Activated naive CD4-positive, alpha-beta T cell treated with anti-CD3 and anti-CD28 coated beads for 36 hours (primary cell): ENCODE results near the gene IVD. TPM values are rescaled to one million over a fixed set of nuclear protein-coding genes. Genes with fewer than 3 reads are reported as not detected.

ENCODE experiments used
- CTCF ChIA-PET: fragments of 350-600 bp; sonication (Branson Sonifier 250); formaldehyde crosslinking; loops from one replicate; lab custom pipeline; 2021; ENCODE audit warnings: antibody characterized with exemption; lab: Charles Lee
- DNase-seq: peaks from one replicate; pipeline ENCODE4 v3.0.0-alpha.2; 2020
- H3K27ac Mint-ChIP-seq: one replicate; pipeline ENCODE4 v1.8.0; 2021; ENCODE audit warnings: mild to moderate bottlenecking, mixed read lengths
- H3K27me3 Mint-ChIP-seq: one replicate; pipeline ENCODE4 v1.8.0; 2021; ENCODE audit warnings: low read depth, mixed read lengths
- H3K36me3 Mint-ChIP-seq: one replicate; pipeline ENCODE4 v1.8.0; 2021; ENCODE audit warnings: low read depth, mixed read lengths
- H3K4me1 Mint-ChIP-seq: one replicate; pipeline ENCODE4 v1.8.0; 2021; ENCODE audit warnings: low read depth, mixed read lengths
- H3K4me3 Mint-ChIP-seq: one replicate; pipeline ENCODE4 v1.8.0; 2021; ENCODE audit warnings: mild to moderate bottlenecking, moderate library complexity, mixed read lengths
- H3K9me3 Mint-ChIP-seq: one replicate; pipeline ENCODE4 v1.8.0; 2021; ENCODE audit warnings: mixed read lengths
- intact Hi-C: fragments of 100-400 bp; cut with micrococcal nuclease; formaldehyde crosslinking; loops from one replicate; pipeline ENCODE4 v1.15.1; 2023
- total RNA-seq, 2 experiments: library from RNA; stranded (reverse); gene quantifications; one replicate each; pipeline ENCODE4 v1.2.3, GENCODE V29; 2021

IVD gene
- total RNA-seq, 2 experiments from 2014 or later, result 33.1 to 34.1 TPM

GRCh38 chr15:40398413-40398873, 7.2 kb upstream of the IVD start:
- peaks cover 7% of the 10 kb centered on the region for H3K36me3 Mint-ChIP-seq
- intact Hi-C loops, result loop anchor here (1.0 kb wide), 1 partner anchor 11 kb away; no protein-coding TSS in a partner anchor
- no peaks in the 10 kb centered on the region for H3K27me3 Mint-ChIP-seq
- CTCF ChIA-PET, result interaction anchor here (1.0 to 3.6 kb wide), 11 partner anchors 10 to 125 kb away, joined by 3 to 17 read pairs (median 4); partner anchors contain the start of gene KNSTRN
- no peak overlapping the region for H3K4me3 Mint-ChIP-seq
- DNase-seq, result peak; percentile 51
- no peaks in the 10 kb centered on the region for H3K9me3 Mint-ChIP-seq
- H3K27ac Mint-ChIP-seq, result peak overlapping the region; percentile 3
- H3K4me1 Mint-ChIP-seq, result peaks cover 21% of the 10 kb centered on the region

- Mint-ChIP-seq H3K27ac (no peak overlapping the region), H3K9me3 (no peaks in the 10 kb centered on the region), H3K4me3 (no peak overlapping the region), H3K36me3 (peaks cover 3% of the 10 kb centered on the region), H3K27me3 (no peaks in the 10 kb centered on the region), H3K4me1 (peaks cover 26% of the 10 kb centered on the region)
- CTCF ChIA-PET, result interaction anchor here (0.5 to 3.6 kb wide), 5 partner anchors 12 to 195 kb away, joined by 3 to 17 read pairs (median 4); partner anchors contain the start of gene KNSTRN
- intact Hi-C loops, result no loop called here
- DNase-seq, result no peak
These were observed 6.2 kb upstream of the IVD start for GRCh38 chr15:40399370-40399769.

- DNase-seq, result no peak
- H3K4me1 Mint-ChIP-seq, result peaks cover 58% of the 10 kb centered on the region
These were observed 1.9 kb downstream of the IVD start for GRCh38 chr15:40407330-40407990.

GRCh38 chr15:40409366-40409765, 3.8 kb downstream of the IVD start:
- no peaks in the 10 kb centered on the region for H3K27me3 Mint-ChIP-seq
- H3K4me3 Mint-ChIP-seq, result no peak overlapping the region
- peaks cover 28% of the 10 kb centered on the region for H3K36me3 Mint-ChIP-seq
- peak overlapping the region; percentile 50 for H3K27ac Mint-ChIP-seq
- CTCF ChIA-PET, result interaction anchor here (0.6 kb wide), 1 partner anchor 334 kb away, joined by 3 read pairs; no protein-coding TSS in a partner anchor
- H3K4me1 Mint-ChIP-seq, result peaks cover 51% of the 10 kb centered on the region
- DNase-seq, result peak; percentile 34
- H3K9me3 Mint-ChIP-seq, result no peaks in the 10 kb centered on the region
- intact Hi-C loops, result loop anchor here (1.0 to 10.0 kb wide), 2 partner anchors 11 to 365 kb away; no protein-coding TSS in a partner anchor

More at GRCh38 chr15:40407330-40407990, 1.9 kb downstream of the IVD start:
- no peak overlapping the region for H3K27ac Mint-ChIP-seq
- CTCF ChIA-PET, result interaction anchor here (1.1 to 1.5 kb wide), 3 partner anchors 10 to 39 kb away, joined by 3 to 4 read pairs (median 4); no protein-coding TSS in a partner anchor
- H3K27me3 Mint-ChIP-seq, result no peaks in the 10 kb centered on the region
- peak overlapping the region; percentile 43 for H3K4me3 Mint-ChIP-seq
- intact Hi-C loops, result loop anchor here (10.0 kb wide), 1 partner anchor 363 kb away; no protein-coding TSS in a partner anchor
- H3K36me3 Mint-ChIP-seq, result peaks cover 26% of the 10 kb centered on the region
- no peaks in the 10 kb centered on the region for H3K9me3 Mint-ChIP-seq

- no peaks in the 10 kb centered on the region for H3K27me3 Mint-ChIP-seq
- DNase-seq, result no peak
- H3K9me3 Mint-ChIP-seq, result no peaks in the 10 kb centered on the region
- H3K27ac Mint-ChIP-seq, result no peak overlapping the region
- H3K4me1 Mint-ChIP-seq, result peaks cover 40% of the 10 kb centered on the region
- CTCF ChIA-PET, result interaction anchor here (0.5 kb wide), 1 partner anchor 33 kb away, joined by 3 read pairs; no protein-coding TSS in a partner anchor
- H3K4me3 Mint-ChIP-seq, result no peak overlapping the region
- H3K36me3 Mint-ChIP-seq, result peaks cover 34% of the 10 kb centered on the region
- intact Hi-C loops, result no loop called here
These were observed 4.9 kb downstream of the IVD start for GRCh38 chr15:40410476-40410875.

- peaks cover 37% of the 10 kb centered on the region for H3K36me3 Mint-ChIP-seq
- CTCF ChIA-PET, result interaction anchor here (0.6 to 3.5 kb wide), 4 partner anchors 10 to 101 kb away, joined by 3 to 13 read pairs (median 3); no protein-coding TSS in a partner anchor
These were observed 6.6 kb downstream of the IVD start for GRCh38 chr15:40412095-40412759.

GRCh38 chr15:40413036-40413435, 7.4 kb downstream of the IVD start:
- no peak overlapping the region for H3K4me3 Mint-ChIP-seq
- H3K27me3 Mint-ChIP-seq, result no peaks in the 10 kb centered on the region
- no peak overlapping the region for H3K27ac Mint-ChIP-seq
- H3K9me3 Mint-ChIP-seq, result no peaks in the 10 kb centered on the region
- peaks cover 37% of the 10 kb centered on the region for H3K36me3 Mint-ChIP-seq
- DNase-seq, result no peak
- intact Hi-C loops, result no loop called here
- CTCF ChIA-PET, result interaction anchor here (0.9 to 3.5 kb wide), 3 partner anchors 9 to 27 kb away, joined by 3 to 13 read pairs (median 3); no protein-coding TSS in a partner anchor
- peaks cover 21% of the 10 kb centered on the region for H3K4me1 Mint-ChIP-seq

More at GRCh38 chr15:40412095-40412759, 6.6 kb downstream of the IVD start:
- DNase-seq, result no peak
- intact Hi-C loops, result no loop called here
- H3K4me3 Mint-ChIP-seq, result no peak overlapping the region
- peaks cover 29% of the 10 kb centered on the region for H3K4me1 Mint-ChIP-seq
- no peaks in the 10 kb centered on the region for H3K9me3 Mint-ChIP-seq
- H3K27ac Mint-ChIP-seq, result no peak overlapping the region
- no peaks in the 10 kb centered on the region for H3K27me3 Mint-ChIP-seq

GRCh38 chr15:40414816-40415215, 9.2 kb downstream of the IVD start:
- H3K27ac Mint-ChIP-seq, result no peak overlapping the region
- no peaks in the 10 kb centered on the region for H3K9me3 Mint-ChIP-seq
- H3K36me3 Mint-ChIP-seq, result peaks cover 32% of the 10 kb centered on the region
- CTCF ChIA-PET, result interaction anchor here (1.6 kb wide), 1 partner anchor 47 kb away, joined by 6 read pairs; no protein-coding TSS in a partner anchor
- intact Hi-C loops, result no loop called here
- H3K27me3 Mint-ChIP-seq, result no peaks in the 10 kb centered on the region
- DNase-seq, result no peak
- no peak overlapping the region for H3K4me3 Mint-ChIP-seq
- H3K4me1 Mint-ChIP-seq, result peaks cover 5% of the 10 kb centered on the region

GRCh38 chr15:40415226-40415625, 9.6 kb downstream of the IVD start:
- Mint-ChIP-seq H3K9me3 (no peaks in the 10 kb centered on the region), H3K4me1 (peaks cover 2% of the 10 kb centered on the region)
- intact Hi-C loops, result no loop called here

GRCh38 chr15:40416056-40416455, 10.5 kb downstream of the IVD start:
- CTCF ChIA-PET, result interaction anchor here (0.7 to 11.6 kb wide), 4 partner anchors 47 to 142 kb away, joined by 3 to 214 read pairs (median 4); partner anchors contain the start of gene CCDC9B
- Mint-ChIP-seq H3K27ac (no peak overlapping the region), H3K27me3 (no peaks in the 10 kb centered on the region), H3K9me3 (no peaks in the 10 kb centered on the region), H3K4me1 (peaks cover under 1% of the 10 kb centered on the region), H3K36me3 (peaks cover 22% of the 10 kb centered on the region), H3K4me3 (no peak overlapping the region)
- intact Hi-C loops, result no loop called here
- no peak for DNase-seq

More at GRCh38 chr15:40415226-40415625, 9.6 kb downstream of the IVD start:
- CTCF ChIA-PET, result interaction anchor here (0.8 to 1.6 kb wide), 3 partner anchors 46 to 141 kb away, joined by 3 to 6 read pairs (median 5); no protein-coding TSS in a partner anchor
- H3K27ac Mint-ChIP-seq, result no peak overlapping the region
- no peak for DNase-seq
- H3K36me3 Mint-ChIP-seq, result peaks cover 29% of the 10 kb centered on the region
- H3K4me3 Mint-ChIP-seq, result no peak overlapping the region
- no peaks in the 10 kb centered on the region for H3K27me3 Mint-ChIP-seq

GRCh38 chr15:40418126-40418525, 12.5 kb downstream of the IVD start:
- DNase-seq, result no peak
- Mint-ChIP-seq H3K27me3 (no peaks in the 10 kb centered on the region), H3K27ac (no peak overlapping the region), H3K4me1 (no peaks in the 10 kb centered on the region), H3K4me3 (no peak overlapping the region), H3K36me3 (peaks cover 10% of the 10 kb centered on the region), H3K9me3 (no peaks in the 10 kb centered on the region)
- CTCF ChIA-PET, result interaction anchor here (0.9 to 11.6 kb wide), 2 partner anchors 17 to 77 kb away, joined by 3 to 214 read pairs; partner anchors contain the start of gene CCDC9B
- intact Hi-C loops, result no loop called here
